Thyroid gland (tissue), 4 donors: ENCODE data around the gene HTR7. TPM values are rescaled to one million over a fixed set of nuclear protein-coding genes. Genes with fewer than 3 reads are reported as not detected.

Source experiments
- DNase-seq, 2 donors: peaks; one replicate each; pipeline ENCODE4 v3.0.0-alpha.2; 2019
- H3K27ac ChIP-seq, 3 donors: fragments of 200-600 bp; sonication (generic); 1 replicate in 2 of 3; 2 replicates in 1 of 3; pipeline ENCODE4 v1.5.1; 2016 to 2019; ENCODE audit warnings: mild to moderate bottlenecking in 1 of 3, moderate library complexity in 1 of 3
- H3K27me3 ChIP-seq: fragments of 200-600 bp; sonication (generic); one replicate; pipeline ENCODE4 v1.5.1; 2019
- H3K36me3 ChIP-seq, 2 donors: fragments of 200-600 bp; sonication (generic); one replicate each; pipeline ENCODE4 v1.5.1; 2016 to 2019
- H3K4me1 ChIP-seq, 2 donors: fragments of 200-600 bp; sonication (generic); one replicate each; pipeline ENCODE4 v1.5.1; 2017 to 2019
- H3K4me3 ChIP-seq, 3 donors: fragments of 200-600 bp; sonication (generic); replicated peaks in 1 of 3; 1 replicate in 2 of 3; 2 replicates in 1 of 3; pipeline ENCODE4 v1.5.1; 2016; ENCODE audit warnings: mild to moderate bottlenecking in 1 of 3
- H3K9me3 ChIP-seq: fragments of 200-600 bp; sonication (generic); one replicate; pipeline ENCODE4 v1.5.1; 2017
- CTCF ChIP-seq, 6 experiments: fragments of 200-600 bp in 3 of 6; fragments of 450-650 bp in 3 of 6; sonication (generic) in 3 of 6; IDR thresholded peaks; one replicate each; pipeline ENCODE4 v1.5.1; 2016 to 2019; ENCODE audit warnings: antibody characterized with exemption in 6 of 6, mild to moderate bottlenecking in 2 of 6, inconsistent platforms in 1 of 6, moderate library complexity in 1 of 6
- POLR2A ChIP-seq, 2 donors: fragments of 450-650 bp; IDR thresholded peaks; one replicate each; pipeline ENCODE4 v1.6.1; 2017; ENCODE audit warnings: antibody characterized with exemption in 2 of 2, mild to moderate bottlenecking in 2 of 2, moderate library complexity in 1 of 2
- WGBS, 2 donors: methylation state at CpG; one replicate each; pipeline ENCODE4 v1.1.5; 2017; 5-methylcytosine and 5-hydroxymethylcytosine counted together
- intact Hi-C: fragments of 100-400 bp; cut with DNase I; formaldehyde crosslinking; loops from one replicate; pipeline ENCODE4 v1.15.1; 2023
- total RNA-seq, 4 donors: library from RNA; depleted of rRNA; stranded (reverse); fragments of >200 nt; gene quantifications; one replicate each; pipeline ENCODE4 v1.2.3, GENCODE V29; 2016

Gene HTR7
- total RNA-seq, 4 donors from 2014 or later, result 0.29 TPM; not detected in 3

DNA sequence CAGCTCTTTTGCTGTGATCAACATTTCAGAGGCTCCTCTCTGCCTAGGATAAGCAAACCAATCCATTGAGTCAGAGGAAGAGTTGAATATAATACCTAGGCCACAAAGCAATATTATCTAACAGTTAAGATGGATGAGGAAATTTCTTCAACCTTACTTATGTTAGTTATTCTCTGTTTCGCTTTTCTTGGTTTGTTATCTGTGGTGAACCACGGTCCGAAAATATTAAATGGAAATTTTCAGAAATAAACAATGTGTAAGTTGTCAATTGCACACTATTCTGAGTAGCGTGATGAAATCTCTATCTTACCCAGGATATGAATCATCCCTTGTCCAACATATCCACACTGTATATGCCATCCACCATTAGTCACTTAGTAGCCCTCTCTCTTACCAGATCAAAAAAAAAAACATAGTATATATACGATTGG is 1.5 kb upstream of the HTR7 start:
- no peak overlapping the region for H3K4me3 ChIP-seq
- no peaks in the 10 kb centered on the region for H3K9me3 ChIP-seq
- no peak for DNase-seq
- peaks cover 0 to 14% of the 10 kb centered on the region in 2 donors for H3K4me1 ChIP-seq
- intact Hi-C loops, result no loop called here
- no peak overlapping the region for H3K27ac ChIP-seq
- H3K27me3 ChIP-seq, result no peaks in the 10 kb centered on the region
- H3K36me3 ChIP-seq, result no peaks in the 10 kb centered on the region
- no peak for TF ChIP-seq CTCF (IDR thresholded peaks at IDR 0.05)
- no peak for TF ChIP-seq POLR2A (IDR thresholded peaks at IDR 0.05)
- WGBS, 2 donors, result 88 to 95% methylated on average over 5 of the region's 5 CpGs

DNA sequence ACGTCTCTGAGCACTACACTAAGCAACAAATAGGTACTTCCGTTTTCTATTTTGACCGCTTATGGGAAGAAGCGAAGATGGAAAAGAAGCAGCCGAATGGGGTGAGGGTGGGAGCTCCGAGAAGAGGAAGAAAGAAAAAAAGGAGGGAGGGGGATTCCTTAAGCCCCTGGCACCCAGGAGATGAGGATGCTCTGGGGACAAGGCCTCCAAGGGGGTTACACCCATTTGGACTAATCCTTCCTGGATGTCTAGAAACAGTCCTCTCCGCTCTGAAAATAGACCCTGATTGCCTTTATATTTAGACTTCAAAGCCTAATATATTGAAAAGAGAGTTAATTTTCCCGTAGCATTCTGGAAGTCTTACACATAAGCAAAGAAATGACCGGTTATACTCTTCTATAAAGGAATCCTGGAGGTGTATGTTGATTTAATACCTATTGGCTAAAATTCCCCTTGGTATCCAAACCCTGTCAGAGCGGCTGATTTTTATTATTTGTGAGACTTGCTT is 676 bp upstream of the HTR7 start:
- Histone ChIP-seq H3K9me3 (no peaks in the 10 kb centered on the region), H3K27me3 (no peaks in the 10 kb centered on the region), H3K4me1 (peaks cover 0 to 14% of the 10 kb centered on the region in 2 donors), H3K36me3 (no peaks in the 10 kb centered on the region), H3K27ac (no peak overlapping the region), H3K4me3 (peak overlapping the region in 2 of 3 donors; percentile 48 to 49)
- WGBS, 2 donors, result 45% methylated on average over 10 of the region's 10 CpGs
- TF ChIP-seq CTCF (IDR thresholded peaks at IDR 0.05) (no peak), POLR2A (IDR thresholded peaks at IDR 0.05) (no peak)
- DNase-seq, result no peak
- intact Hi-C loops, result no loop called here

DNA sequence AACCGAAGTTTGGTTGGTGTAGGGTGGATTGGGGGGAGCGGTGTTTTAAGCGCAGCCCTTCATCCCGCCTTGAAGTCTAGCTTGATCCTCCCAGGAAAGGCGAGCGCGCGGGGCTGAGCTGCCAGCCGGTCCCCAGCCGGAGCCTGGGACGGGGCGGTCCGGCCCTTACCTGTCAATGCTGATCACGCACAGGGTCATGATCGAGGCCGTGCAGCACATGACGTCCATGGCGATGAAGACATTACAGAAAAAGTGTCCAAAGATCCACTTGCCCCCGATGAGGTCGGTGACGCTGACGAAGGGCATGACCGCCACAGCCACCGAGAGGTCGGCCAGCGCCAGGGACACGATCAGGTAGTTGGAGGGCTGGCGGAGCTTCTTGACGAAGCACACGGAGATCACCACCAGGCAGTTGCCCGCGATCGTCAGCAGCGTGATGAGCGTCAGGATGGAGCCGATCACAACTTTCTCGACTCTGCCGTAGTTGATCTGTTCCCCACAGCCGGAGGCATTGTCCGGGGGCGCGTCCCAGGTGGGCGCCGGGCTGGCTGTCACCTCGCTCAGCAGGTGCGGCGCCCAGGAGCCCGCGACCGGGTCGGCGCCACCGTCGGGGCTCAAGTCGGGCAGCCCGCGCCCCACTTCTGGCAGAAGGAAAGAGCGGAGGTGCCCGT is 740 bp downstream of the HTR7 start:
- H3K27me3 ChIP-seq, result no peaks in the 10 kb centered on the region
- TF ChIP-seq CTCF (IDR thresholded peaks at IDR 0.05), result no peak
- TF ChIP-seq POLR2A (IDR thresholded peaks at IDR 0.05), result no peak
- H3K36me3 ChIP-seq, result no peaks in the 10 kb centered on the region
- intact Hi-C loops, result no loop called here
- H3K4me3 ChIP-seq, result peak overlapping the region in 2 of 3 donors; percentile 36 to 49
- H3K9me3 ChIP-seq, result no peaks in the 10 kb centered on the region
- peak in 1 of 2 donors; percentile 5 for DNase-seq
- peaks cover 0 to 14% of the 10 kb centered on the region in 2 donors for H3K4me1 ChIP-seq
- WGBS, 2 donors, result 13 to 23% methylated on average over 8 to 45 of the region's 59 CpGs
- H3K27ac ChIP-seq, result no peak overlapping the region

- WGBS, 2 donors, result 85 to 92% methylated on average over 3 of the region's 3 CpGs
- Histone ChIP-seq H3K9me3 (no peaks in the 10 kb centered on the region), H3K4me1 (peaks cover 0 to 14% of the 10 kb centered on the region in 2 donors), H3K36me3 (no peaks in the 10 kb centered on the region), H3K27ac (no peak overlapping the region), H3K4me3 (no peak overlapping the region), H3K27me3 (no peaks in the 10 kb centered on the region)
- no peak for TF ChIP-seq POLR2A (IDR thresholded peaks at IDR 0.05)
- TF ChIP-seq CTCF (IDR thresholded peaks at IDR 0.05), result no peak
- no peak for DNase-seq
- intact Hi-C loops, result no loop called here
These were observed 1.6 kb downstream of the HTR7 start for GRCh38 chr10:90856261-90856660.

GRCh38 chr10:90855126-90855525 is 2.7 kb downstream of the HTR7 start:
- H3K4me1 ChIP-seq, result peaks cover 0 to 14% of the 10 kb centered on the region in 2 donors
- no peak for DNase-seq
- no peak for TF ChIP-seq POLR2A (IDR thresholded peaks at IDR 0.05)
- 72 to 76% methylated on average over 3 of the region's 3 CpGs for WGBS, 2 donors
- no peaks in the 10 kb centered on the region for H3K9me3 ChIP-seq
- no peak overlapping the region for H3K4me3 ChIP-seq
- intact Hi-C loops, result no loop called here
- H3K27me3 ChIP-seq, result no peaks in the 10 kb centered on the region
- no peak overlapping the region for H3K27ac ChIP-seq
- no peaks in the 10 kb centered on the region for H3K36me3 ChIP-seq
